Heart right ventricle (tissue), 16 donors: ENCODE data around the gene EME2. TPM values are rescaled to one million over a fixed set of nuclear protein-coding genes. Genes with fewer than 3 reads are reported as not detected.

Experiments used
- ATAC-seq, 8 donors: fragments of 200-7000 bp; cut with Tn5 transposase; one replicate each; pipeline ENCODE4 v1.9.1; 2020; ENCODE audit warnings: mild to moderate bottlenecking in 8 of 8, moderate library complexity in 8 of 8, moderate number of reproducible peaks in 1 of 8
- DNase-seq, 2 donors: peaks; one replicate each; pipeline ENCODE4 v3.0.0-alpha.2; 2020
- H3K27ac ChIP-seq, 10 donors: fragments of 200-600 bp; sonication (generic) in 2 of 10; one replicate each; pipeline versions ENCODE4 v1.5.0 to v1.8.0; 2020 to 2022; ENCODE audit warnings: mild to moderate bottlenecking in 3 of 10
- H3K27me3 ChIP-seq, 7 donors: fragments of 200-600 bp; one replicate each; pipeline ENCODE4 v1.8.0; 2021 to 2022; ENCODE audit warnings: mild to moderate bottlenecking in 2 of 7
- H3K36me3 ChIP-seq, 9 donors: fragments of 200-600 bp; sonication (generic) in 1 of 9; one replicate each; pipeline versions ENCODE4 v1.5.0 to v1.8.0; 2020 to 2022; ENCODE audit warnings: mild to moderate bottlenecking in 2 of 9
- H3K4me1 ChIP-seq, 9 donors: fragments of 200-600 bp; sonication (generic) in 1 of 9; one replicate each; pipeline versions ENCODE4 v1.5.0 to v1.8.0; 2020 to 2022; ENCODE audit warnings: mild to moderate bottlenecking in 4 of 9
- H3K4me3 ChIP-seq, 10 donors: fragments of 200-600 bp; sonication (generic) in 2 of 10; one replicate each; pipeline versions ENCODE4 v1.5.0 to v1.8.0; 2020 to 2022; ENCODE audit warnings: mild to moderate bottlenecking in 7 of 10, moderate library complexity in 2 of 10
- H3K9me3 ChIP-seq, 11 donors: fragments of 200-600 bp in 10 of 11; sonication (generic) in 2 of 11; one replicate each; pipeline versions ENCODE4 v1.5.0 to v1.8.0; 2013 to 2022; ENCODE audit warnings: mild to moderate bottlenecking in 2 of 11, control low read depth in 1 of 11, moderate library complexity in 1 of 11
- CTCF ChIP-seq, 9 donors: fragments of 200-600 bp; sonication (generic) in 2 of 9; IDR thresholded peaks; one replicate each; pipeline versions ENCODE4 v1.5.0 to v1.8.0; 2021 to 2022; ENCODE audit warnings: antibody characterized with exemption in 9 of 9, mild to moderate bottlenecking in 5 of 9, moderate library complexity in 1 of 9
- WGBS, 2 donors: extraction: QIAGEN DNeasy Blood & Tissue Kit; methylation state at CpG; one replicate each; pipeline ENCODE4 v1.1.7; 2013; ENCODE audit warnings: inconsistent platforms in 1 of 2; 5-methylcytosine and 5-hydroxymethylcytosine counted together
- intact Hi-C, 10 donors: fragments of 100-400 bp; cut with DNase I; formaldehyde crosslinking; loops; one replicate each; pipeline versions ENCODE4 v1.11.1 to v1.14.2; 2022
- polyA plus RNA-seq, 2 donors: library from polyadenylated mRNA; stranded (reverse); fragments of 200-250 nt; gene quantifications; one replicate each; pipeline ENCODE4 v1.2.3, GENCODE V29; 2013
- total RNA-seq, 10 donors: library from RNA; stranded (reverse); fragmentation: NEBNext Ultra II Directional in 3 of 10; extraction: Animal tissue kit (Norgen Biotek cat#: 25700) in 3 of 10; gene quantifications; one replicate each; pipeline versions ENCODE4 v1.2.1 to v1.2.4, GENCODE V29; 2021 to 2023
- donor health status: Arrhythmogenic right ventricular cardiomyopathy.
- donor health status: ischemic (EF 13 %, LVEDD 7.1; RV severe dilation, severe dysfunction).
- donor health status: healthy with polysubstance abuse.
- donor health status: DM: no; HTN: yes; CAD: no.
- donor health status: DM: no; HTN: no; CAD: no.
- donor health status: ischemic (EF 25% LVEDD 6.9; RV normal size, moderate dysfunction).
- donor health status: ischemic (EF 25% LVEDD 5.7; RV mildly dilated, moderate dysfunction).
- donor health status: healthy.
- donor health status: DM: yes; HTN: yes; CAD: no.
- donor health status: Ischemic cardiomyopathy.
- donor health status: ischemic (EF 35%, LVEDD 5.7; RV mildly dilated, moderate dysfunction).
- donor health status: nonischemic (EF 11% LVEDD 7.7; RV severe dilation, severe dysfunction).
- donor health status: DM: yes; HTN: yes; CAD: no.
- donor health status: PGD.
- donor health status: ischemic (EF 29% LVEDD 5.4; RV normal size, mild dysfunction).
- donor health status: nonischemic (EF 23%, LVEDD 6.1; RV moderate dilation, normal function).

EME2 gene
- total and polyA plus RNA-seq, 12 donors = 3.0 to 17.9 (median 7.3) TPM

DNA sequence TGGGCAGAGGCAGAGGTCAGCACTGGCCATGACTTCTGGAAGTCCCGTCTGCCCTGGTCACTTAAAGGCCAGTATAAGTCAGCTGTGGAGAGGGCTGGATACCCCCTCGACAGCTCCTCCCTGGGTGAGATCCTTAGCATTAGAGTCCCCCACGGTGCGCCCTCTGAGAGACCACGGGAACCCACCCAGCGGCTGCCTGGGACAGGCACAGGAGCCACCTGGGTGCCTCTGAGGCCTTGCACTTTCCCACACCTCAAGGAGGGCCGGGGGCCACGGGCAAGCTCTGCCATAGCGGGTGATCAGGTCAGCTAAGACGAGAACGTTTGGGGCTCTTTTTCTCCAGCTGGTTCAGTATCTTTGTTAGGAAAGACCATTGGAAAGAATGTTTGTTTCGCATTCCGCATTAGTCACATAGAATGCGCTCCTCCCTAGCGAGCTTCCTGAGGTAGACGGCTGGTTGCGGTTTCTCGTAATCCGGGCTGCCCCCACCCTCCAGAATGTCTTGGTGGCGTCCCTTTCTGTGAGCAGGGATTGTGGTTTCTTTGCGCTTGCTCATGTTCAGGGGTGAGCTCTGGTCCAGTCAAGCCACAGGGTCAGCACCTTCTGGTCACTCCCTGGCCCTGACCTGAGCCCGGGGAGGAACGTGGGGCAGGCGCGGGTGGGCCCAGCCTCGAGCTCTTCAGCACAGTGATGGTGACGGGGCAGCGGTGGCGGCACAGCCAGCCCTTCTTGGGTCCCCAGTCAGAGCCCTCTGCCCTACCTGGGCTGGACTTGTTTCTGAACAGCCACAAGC lies 26.5 kb upstream of the EME2 start:
- peaks cover 0 to 3% (median 0%) of the 10 kb centered on the region in 9 donors for H3K4me1 ChIP-seq
- no peaks in the 10 kb centered on the region for H3K9me3 ChIP-seq
- DNase-seq (no peak), ATAC-seq (no peak)
- H3K27me3 ChIP-seq = no peaks in the 10 kb centered on the region
- TF ChIP-seq CTCF (IDR thresholded peaks at IDR 0.05) = no peak
- intact Hi-C loops = no loop called here
- H3K27ac ChIP-seq = no peak overlapping the region
- peaks cover 0 to 98% (median 35%) of the 10 kb centered on the region in 9 donors for H3K36me3 ChIP-seq
- H3K4me3 ChIP-seq = no peak overlapping the region
- WGBS, 2 donors = 93 to 94% methylated on average over 29 of the region's 29 CpGs

DNA sequence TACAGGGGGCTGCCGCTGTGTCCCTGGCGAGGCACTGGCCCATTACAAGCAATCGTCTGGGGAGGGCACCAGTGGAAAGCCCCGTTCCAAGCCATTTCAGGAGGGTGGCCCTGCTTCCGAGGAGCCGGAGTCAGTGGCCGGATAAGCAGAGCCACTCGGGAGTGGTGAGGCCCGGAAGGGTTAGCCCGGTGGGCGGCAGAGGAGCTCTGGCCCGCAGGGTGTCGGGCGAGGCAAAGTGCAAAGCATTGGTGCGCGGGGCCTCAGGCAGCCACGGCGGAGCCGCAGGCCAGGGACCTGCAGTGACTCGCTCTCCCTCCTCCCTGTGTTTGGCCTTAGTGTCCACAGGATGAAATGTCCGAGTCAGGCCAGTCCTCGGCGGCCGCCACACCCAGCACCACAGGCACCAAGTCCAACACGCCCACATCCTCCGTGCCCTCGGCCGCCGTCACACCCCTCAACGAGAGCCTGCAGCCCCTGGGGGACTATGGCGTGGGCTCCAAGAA lies 25.9 kb upstream of the EME2 start:
- 92 to 94% methylated on average over 31 of the region's 31 CpGs for WGBS, 2 donors
- intact Hi-C loops = no loop called here
- Histone ChIP-seq H3K4me3 (no peak overlapping the region), H3K36me3 (peaks cover 0 to 98% (median 41%) of the 10 kb centered on the region in 9 donors), H3K4me1 (no peaks in the 10 kb centered on the region), H3K27ac (no peak overlapping the region), H3K27me3 (no peaks in the 10 kb centered on the region), H3K9me3 (no peaks in the 10 kb centered on the region)
- ATAC-seq = no peak
- no peak for DNase-seq
- TF ChIP-seq CTCF (IDR thresholded peaks at IDR 0.05) = no peak

DNA sequence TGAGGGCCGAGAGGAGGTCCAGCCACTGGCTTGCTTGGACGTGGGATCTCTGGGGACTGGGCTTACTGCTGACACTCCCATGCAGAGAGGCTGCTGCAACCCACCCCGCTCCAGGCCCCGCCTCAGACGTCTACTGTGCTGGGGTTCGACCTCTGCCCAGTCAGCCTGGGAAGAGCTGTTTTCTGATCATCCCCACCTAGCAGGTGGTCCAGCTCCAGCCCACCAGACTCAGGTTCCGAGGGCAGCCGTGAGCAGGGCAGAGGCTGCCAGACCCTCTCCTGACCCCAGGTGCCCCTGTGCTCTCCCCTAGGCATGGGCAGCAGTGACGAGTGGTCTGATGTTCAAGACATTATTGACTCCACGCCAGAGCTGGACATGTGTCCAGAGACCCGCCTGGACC lies 24.7 kb upstream of the EME2 start:
- Histone ChIP-seq H3K36me3 (peaks cover 0 to 99% (median 48%) of the 10 kb centered on the region in 9 donors), H3K4me3 (no peak overlapping the region), H3K9me3 (no peaks in the 10 kb centered on the region), H3K27me3 (no peaks in the 10 kb centered on the region), H3K27ac (no peak overlapping the region), H3K4me1 (no peaks in the 10 kb centered on the region)
- WGBS, 2 donors = 88% methylated on average over 11 of the region's 11 CpGs
- DNase-seq (no peak), ATAC-seq (no peak)
- intact Hi-C loops = no loop called here
- no peak for TF ChIP-seq CTCF (IDR thresholded peaks at IDR 0.05)

- no peak for DNase-seq
- no peak overlapping the region for H3K4me3 ChIP-seq
- no peaks in the 10 kb centered on the region for H3K9me3 ChIP-seq
- H3K36me3 ChIP-seq = peaks cover 0 to 98% (median 42%) of the 10 kb centered on the region in 9 donors
- peak in 1 of 8 donors; percentile 15 for ATAC-seq
- H3K27me3 ChIP-seq = no peaks in the 10 kb centered on the region
- H3K4me1 ChIP-seq = no peaks in the 10 kb centered on the region
- intact Hi-C loops = no loop called here
- no peak overlapping the region for H3K27ac ChIP-seq
- TF ChIP-seq CTCF (IDR thresholded peaks at IDR 0.05) = no peak
- 96 to 97% methylated on average over 29 of the region's 29 CpGs for WGBS, 2 donors
Measured at GRCh38 chr16:1749152-1750117, 23.2 kb upstream of the EME2 start.
